Liver (tissue), 9 donors: ENCODE measurements around the gene DIPK1A. TPM values are rescaled to one million over a fixed set of nuclear protein-coding genes. Genes with fewer than 3 reads are reported as not detected.

Source experiments
- DNase-seq: peaks from one replicate; pipeline ENCODE4 v3.0.0-alpha.2; 2017; ENCODE audit warnings: low spot score
- H3K27ac ChIP-seq, 2 donors: one replicate each; pipeline ENCODE4 v1.7.0; 2013; ENCODE audit warnings: inconsistent platforms in 2 of 2, low read length in 2 of 2, control low read depth in 1 of 2, low read depth in 1 of 2, mild to moderate bottlenecking in 1 of 2
- H3K27me3 ChIP-seq, 4 donors: one replicate each; pipeline versions ENCODE4 v1.6.1 to v1.7.0; 2013; ENCODE audit warnings: low read length in 3 of 4, inconsistent platforms in 1 of 4, mild to moderate bottlenecking in 1 of 4, moderate library complexity in 1 of 4; ENCODE audit not compliant: control insufficient read depth in 4 of 4, insufficient read depth in 4 of 4
- H3K36me3 ChIP-seq, 4 donors: one replicate each; pipeline versions ENCODE4 v1.6.1 to v1.7.0; 2013; ENCODE audit warnings: low read length in 3 of 4, mild to moderate bottlenecking in 3 of 4, low read depth in 1 of 4, moderate library complexity in 1 of 4; ENCODE audit not compliant: control insufficient read depth in 4 of 4, insufficient read depth in 3 of 4
- H3K4me1 ChIP-seq, 4 donors: one replicate each; pipeline versions ENCODE4 v1.6.1 to v1.7.0; 2013; ENCODE audit warnings: low read length in 3 of 4, mild to moderate bottlenecking in 3 of 4, moderate library complexity in 1 of 4; ENCODE audit not compliant: control insufficient read depth in 4 of 4, insufficient read depth in 4 of 4
- H3K4me3 ChIP-seq, 3 donors: one replicate each; pipeline versions ENCODE4 v1.6.1 to v1.7.0; 2013; ENCODE audit warnings: low read length in 3 of 3, control low read depth in 1 of 3, low read depth in 1 of 3, mild to moderate bottlenecking in 1 of 3
- H3K9ac ChIP-seq, 2 donors: one replicate each; pipeline ENCODE4 v1.7.0; 2013; ENCODE audit warnings: low read length in 2 of 2, mild to moderate bottlenecking in 2 of 2, moderate library complexity in 2 of 2, control low read depth in 1 of 2, low read depth in 1 of 2
- H3K9me3 ChIP-seq, 4 donors: one replicate each; pipeline versions ENCODE4 v1.6.1 to v1.7.0; 2013; ENCODE audit warnings: low read length in 3 of 4; ENCODE audit not compliant: control insufficient read depth in 4 of 4
- EGR1 ChIP-seq, 2 donors: IDR thresholded peaks; 2 replicates each; pipeline ENCODE4 v1.6.1; 2016 to 2018; ENCODE audit warnings: antibody characterized with exemption in 2 of 2, low read depth in 2 of 2
- FOXA1 ChIP-seq: IDR thresholded peaks from 2 replicates; pipeline ENCODE4 v1.6.1; 2016; ENCODE audit warnings: antibody characterized with exemption
- FOXA2 ChIP-seq: IDR thresholded peaks from 2 replicates; pipeline ENCODE4 v1.6.1; 2016; ENCODE audit warnings: antibody characterized with exemption
- HNF4A ChIP-seq, 2 donors: conservative IDR thresholded peaks; 2 replicates each; pipeline ENCODE4 v1.6.1; 2016; ENCODE audit warnings: antibody characterized with exemption in 2 of 2, mild to moderate bottlenecking in 2 of 2
- HNF4G ChIP-seq: IDR thresholded peaks from 2 replicates; pipeline ENCODE4 v1.6.1; 2016; ENCODE audit warnings: antibody characterized with exemption
- JUND ChIP-seq, 2 donors: IDR thresholded peaks; 2 replicates each; pipeline ENCODE4 v1.6.1; 2016; ENCODE audit warnings: antibody characterized with exemption in 2 of 2
- NR2F2 ChIP-seq: IDR thresholded peaks from 2 replicates; pipeline ENCODE4 v1.6.1; 2016; ENCODE audit warnings: antibody characterized with exemption
- RAD21 ChIP-seq, 2 donors: IDR thresholded peaks; 2 replicates each; pipeline ENCODE4 v1.6.1; 2016; ENCODE audit warnings: antibody characterized with exemption in 2 of 2, mild to moderate bottlenecking in 2 of 2
- SP1 ChIP-seq: IDR thresholded peaks from 2 replicates; pipeline ENCODE4 v1.6.1; 2018; ENCODE audit warnings: antibody characterized with exemption, mild to moderate bottlenecking
- TAF1 ChIP-seq: conservative IDR thresholded peaks from 2 replicates; pipeline ENCODE4 v1.6.1; 2016; ENCODE audit warnings: antibody characterized with exemption, mild to moderate bottlenecking
- YY1 ChIP-seq: IDR thresholded peaks from 2 replicates; pipeline ENCODE4 v1.6.1; 2016; ENCODE audit warnings: antibody characterized with exemption, mild to moderate bottlenecking
- WGBS: extraction: QIAGEN DNeasy Blood & Tissue Kit; methylation state at CpG from one replicate; pipeline ENCODE4 v1.1.7; 2013; 5-methylcytosine and 5-hydroxymethylcytosine counted together
- polyA plus RNA-seq, 2 donors: library from polyadenylated mRNA; stranded (reverse) in 1 of 2; unstranded in 1 of 2; fragments of 200-250 nt in 1 of 2; fragments of >200 nt in 1 of 2; fragmentation: Nextera tagmentation in 1 of 2; extraction: Ambion mirVana in 1 of 2; gene quantifications; one replicate each; pipeline versions ENCODE4 v1.2.1 to v1.2.3, GENCODE V29; 2013 to 2015
- total RNA-seq, 2 donors: library from RNA; depleted of rRNA; stranded (reverse); fragments of >200 nt; gene quantifications; one replicate each; pipeline ENCODE4 v1.2.3, GENCODE V29; 2014
- TF ChIP-seq, protein P1 (sequence below): IDR thresholded peaks from 2 replicates; pipeline ENCODE4 v1.6.1; 2016; ENCODE audit warnings: antibody characterized with exemption, mild to moderate bottlenecking
- TF ChIP-seq, protein P2 (sequence below): IDR thresholded peaks from 2 replicates; pipeline ENCODE4 v1.6.1; 2016; ENCODE audit warnings: antibody characterized with exemption
- TF ChIP-seq, protein P3 (sequence below): IDR thresholded peaks from 2 replicates; pipeline ENCODE4 v1.6.1; 2016; ENCODE audit warnings: antibody characterized with exemption
- TF ChIP-seq, protein P4 (sequence below): IDR thresholded peaks from 2 replicates; pipeline ENCODE4 v1.6.1; 2016; ENCODE audit warnings: antibody characterized with exemption
- donor health status: healthy.
- donor health status: healthy.
- donor health status: healthy.
- donor health status: healthy.
- donor health status: healthy.

The DIPK1A gene
- total and polyA plus RNA-seq, 4 donors, result 7.9 to 11.6 (median 10.2) TPM

DNA sequence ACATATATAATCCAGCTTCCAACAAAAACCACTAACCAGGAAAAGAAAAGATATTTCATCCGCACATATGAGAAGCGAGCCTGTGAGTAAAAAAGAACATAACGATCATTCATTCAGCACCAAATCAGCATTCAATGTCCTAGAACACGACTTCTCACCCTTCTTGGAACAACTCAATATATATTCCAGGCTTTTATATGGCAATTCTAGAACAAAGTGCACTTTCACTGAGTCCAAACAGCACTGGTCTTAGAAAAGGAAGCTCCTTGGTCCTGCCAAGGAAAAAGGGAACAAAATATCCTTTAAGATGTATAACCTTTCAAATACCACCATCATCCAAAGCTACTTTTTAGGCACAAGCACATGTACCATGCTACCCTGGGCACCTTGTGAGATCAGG lies 84.9 kb downstream of the DIPK1A start:
- Histone ChIP-seq H3K4me3 (no peak overlapping the region), H3K4me1 (peaks cover 0 to 12% (median 4%) of the 10 kb centered on the region in 4 donors), H3K9me3 (no peaks in the 10 kb centered on the region), H3K36me3 (peaks cover 0 to 4% (median 2%) of the 10 kb centered on the region in 4 donors), H3K27me3 (no peaks in the 10 kb centered on the region), H3K9ac (no peak overlapping the region), H3K27ac (no peak overlapping the region)
- DNase-seq, result no peak
- TF ChIP-seq TAF1 (no peak), FOXA1 (no peak), EGR1 (IDR thresholded peaks at IDR 0.05; ENCODE audit: low read depth in 2 of 2) (no peak), HNF4A (conservative IDR thresholded peaks at IDR 0.05) (no peak), JUND (IDR thresholded peaks at IDR 0.05) (no peak), FOXA2 (no peak), NR2F2 (no peak), YY1 (no peak), SP1 (no peak)
- TF ChIP-seq, protein P1, sequence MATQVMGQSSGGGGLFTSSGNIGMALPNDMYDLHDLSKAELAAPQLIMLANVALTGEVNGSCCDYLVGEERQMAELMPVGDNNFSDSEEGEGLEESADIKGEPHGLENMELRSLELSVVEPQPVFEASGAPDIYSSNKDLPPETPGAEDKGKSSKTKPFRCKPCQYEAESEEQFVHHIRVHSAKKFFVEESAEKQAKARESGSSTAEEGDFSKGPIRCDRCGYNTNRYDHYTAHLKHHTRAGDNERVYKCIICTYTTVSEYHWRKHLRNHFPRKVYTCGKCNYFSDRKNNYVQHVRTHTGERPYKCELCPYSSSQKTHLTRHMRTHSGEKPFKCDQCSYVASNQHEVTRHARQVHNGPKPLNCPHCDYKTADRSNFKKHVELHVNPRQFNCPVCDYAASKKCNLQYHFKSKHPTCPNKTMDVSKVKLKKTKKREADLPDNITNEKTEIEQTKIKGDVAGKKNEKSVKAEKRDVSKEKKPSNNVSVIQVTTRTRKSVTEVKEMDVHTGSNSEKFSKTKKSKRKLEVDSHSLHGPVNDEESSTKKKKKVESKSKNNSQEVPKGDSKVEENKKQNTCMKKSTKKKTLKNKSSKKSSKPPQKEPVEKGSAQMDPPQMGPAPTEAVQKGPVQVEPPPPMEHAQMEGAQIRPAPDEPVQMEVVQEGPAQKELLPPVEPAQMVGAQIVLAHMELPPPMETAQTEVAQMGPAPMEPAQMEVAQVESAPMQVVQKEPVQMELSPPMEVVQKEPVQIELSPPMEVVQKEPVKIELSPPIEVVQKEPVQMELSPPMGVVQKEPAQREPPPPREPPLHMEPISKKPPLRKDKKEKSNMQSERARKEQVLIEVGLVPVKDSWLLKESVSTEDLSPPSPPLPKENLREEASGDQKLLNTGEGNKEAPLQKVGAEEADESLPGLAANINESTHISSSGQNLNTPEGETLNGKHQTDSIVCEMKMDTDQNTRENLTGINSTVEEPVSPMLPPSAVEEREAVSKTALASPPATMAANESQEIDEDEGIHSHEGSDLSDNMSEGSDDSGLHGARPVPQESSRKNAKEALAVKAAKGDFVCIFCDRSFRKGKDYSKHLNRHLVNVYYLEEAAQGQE, result no peak
- 90% methylated on average over 4 of the region's 4 CpGs for WGBS

DNA sequence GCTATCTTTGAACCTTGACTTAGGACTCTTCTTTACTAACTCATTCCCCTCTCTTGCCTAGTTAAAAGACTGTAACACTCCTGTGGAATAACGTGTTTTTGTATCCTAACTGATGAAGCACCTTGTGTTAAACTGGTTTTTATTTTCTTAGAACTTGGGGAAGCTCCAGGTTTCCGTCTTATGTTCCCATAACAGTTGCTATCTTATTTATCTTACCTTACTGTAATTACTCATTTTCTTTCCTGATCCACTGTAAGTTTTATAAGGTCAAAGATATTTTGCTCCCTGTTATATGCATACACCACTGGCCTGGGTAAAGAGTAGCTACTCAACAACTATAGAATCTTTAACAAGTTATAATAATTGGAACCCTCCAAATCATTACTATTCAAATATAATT lies 86.3 kb downstream of the DIPK1A start:
- Histone ChIP-seq H3K27me3 (no peaks in the 10 kb centered on the region), H3K36me3 (peaks cover 0 to 4% (median 2%) of the 10 kb centered on the region in 4 donors), H3K9ac (no peak overlapping the region), H3K9me3 (no peaks in the 10 kb centered on the region), H3K4me3 (no peak overlapping the region), H3K4me1 (peaks cover 0 to 12% (median 4%) of the 10 kb centered on the region in 4 donors), H3K27ac (no peak overlapping the region)
- no peak for DNase-seq
- no peak for TF ChIP-seq TAF1
- TF ChIP-seq, protein P2, sequence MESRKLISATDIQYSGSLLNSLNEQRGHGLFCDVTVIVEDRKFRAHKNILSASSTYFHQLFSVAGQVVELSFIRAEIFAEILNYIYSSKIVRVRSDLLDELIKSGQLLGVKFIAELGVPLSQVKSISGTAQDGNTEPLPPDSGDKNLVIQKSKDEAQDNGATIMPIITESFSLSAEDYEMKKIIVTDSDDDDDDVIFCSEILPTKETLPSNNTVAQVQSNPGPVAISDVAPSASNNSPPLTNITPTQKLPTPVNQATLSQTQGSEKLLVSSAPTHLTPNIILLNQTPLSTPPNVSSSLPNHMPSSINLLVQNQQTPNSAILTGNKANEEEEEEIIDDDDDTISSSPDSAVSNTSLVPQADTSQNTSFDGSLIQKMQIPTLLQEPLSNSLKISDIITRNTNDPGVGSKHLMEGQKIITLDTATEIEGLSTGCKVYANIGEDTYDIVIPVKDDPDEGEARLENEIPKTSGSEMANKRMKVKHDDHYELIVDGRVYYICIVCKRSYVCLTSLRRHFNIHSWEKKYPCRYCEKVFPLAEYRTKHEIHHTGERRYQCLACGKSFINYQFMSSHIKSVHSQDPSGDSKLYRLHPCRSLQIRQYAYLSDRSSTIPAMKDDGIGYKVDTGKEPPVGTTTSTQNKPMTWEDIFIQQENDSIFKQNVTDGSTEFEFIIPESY, result no peak
- TF ChIP-seq RAD21 (IDR thresholded peaks at IDR 0.05), result no peak
- TF ChIP-seq YY1, result no peak
- TF ChIP-seq HNF4G, result no peak
- TF ChIP-seq EGR1 (IDR thresholded peaks at IDR 0.05; ENCODE audit: low read depth in 2 of 2), result no peak
- no peak for TF ChIP-seq FOXA2
- TF ChIP-seq, protein P3, sequence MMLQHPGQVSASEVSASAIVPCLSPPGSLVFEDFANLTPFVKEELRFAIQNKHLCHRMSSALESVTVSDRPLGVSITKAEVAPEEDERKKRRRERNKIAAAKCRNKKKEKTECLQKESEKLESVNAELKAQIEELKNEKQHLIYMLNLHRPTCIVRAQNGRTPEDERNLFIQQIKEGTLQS, result no peak
- 90% methylated on average over 2 of the region's 2 CpGs for WGBS

DNA sequence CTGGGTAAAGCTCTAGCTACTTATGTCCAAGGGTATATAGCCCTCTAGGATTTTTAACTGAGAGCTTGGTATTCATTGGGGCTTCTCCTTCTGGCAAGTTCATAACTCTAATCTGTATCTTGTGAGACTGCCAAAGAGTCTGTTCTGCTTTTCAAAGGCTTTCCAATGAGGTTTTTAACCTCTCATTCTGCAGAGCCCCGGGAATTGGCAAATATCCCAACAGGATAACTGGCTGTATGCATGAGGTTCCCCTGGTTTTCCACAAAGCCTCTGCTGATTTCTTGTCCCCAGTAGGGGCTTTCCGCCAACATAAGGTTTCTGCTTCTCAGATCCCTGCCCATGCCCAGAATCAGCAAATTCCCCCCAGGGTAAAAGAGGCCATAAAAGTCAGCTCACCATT lies 88.5 kb downstream of the DIPK1A start:
- no peaks in the 10 kb centered on the region for H3K27me3 ChIP-seq
- H3K4me1 ChIP-seq, result peaks cover 0 to 9% (median 4%) of the 10 kb centered on the region in 4 donors
- no peaks in the 10 kb centered on the region for H3K9me3 ChIP-seq
- WGBS, result 79% methylated on average over 2 of the region's 2 CpGs
- TF ChIP-seq NR2F2 (no peak), HNF4A (conservative IDR thresholded peaks at IDR 0.05) (no peak), EGR1 (IDR thresholded peaks at IDR 0.05; ENCODE audit: low read depth in 2 of 2) (no peak), FOXA1 (no peak)
- TF ChIP-seq, protein P4, sequence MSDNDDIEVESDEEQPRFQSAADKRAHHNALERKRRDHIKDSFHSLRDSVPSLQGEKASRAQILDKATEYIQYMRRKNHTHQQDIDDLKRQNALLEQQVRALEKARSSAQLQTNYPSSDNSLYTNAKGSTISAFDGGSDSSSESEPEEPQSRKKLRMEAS, result no peak
- no peak overlapping the region for H3K27ac ChIP-seq
- no peak overlapping the region for H3K4me3 ChIP-seq
- peaks cover 0 to 4% (median 2%) of the 10 kb centered on the region in 4 donors for H3K36me3 ChIP-seq
- no peak overlapping the region for H3K9ac ChIP-seq
- no peak for DNase-seq
